Vagina (tissue), 2 donors: ENCODE results near the gene KRTAP10-3. TPM values are rescaled to one million over a fixed set of nuclear protein-coding genes. Genes with fewer than 3 reads are reported as not detected.
A peak's percentile ranks its signal among the peaks of the same experiment; 100 is the strongest.

Experiments
- DNase-seq, 2 donors: peaks; one replicate each; pipeline ENCODE4 v3.0.0-alpha.2; 2017; ENCODE audit errors: extremely low spot score in 2 of 2
- H3K27ac ChIP-seq: fragments of 200-600 bp; sonication (generic); one replicate; pipeline ENCODE4 v1.5.1; 2019
- H3K27me3 ChIP-seq: fragments of 200-600 bp; sonication (generic); one replicate; pipeline ENCODE4 v1.5.1; 2019
- H3K36me3 ChIP-seq, 2 donors: fragments of 200-600 bp; sonication (generic); one replicate each; pipeline ENCODE4 v1.5.1; 2017 to 2019
- H3K4me1 ChIP-seq: fragments of 200-600 bp; sonication (generic); one replicate; pipeline ENCODE4 v1.5.1; 2019
- H3K4me3 ChIP-seq, 2 donors: fragments of 200-600 bp; sonication (generic); 1 replicate in 1 of 2; 2 replicates in 1 of 2; pipeline ENCODE4 v1.5.1; 2016 to 2019
- H3K9me3 ChIP-seq: fragments of 200-600 bp; sonication (generic); one replicate; pipeline ENCODE4 v1.5.1; 2019
- CTCF ChIP-seq, 3 experiments: fragments of 450-650 bp in 2 of 3; fragments of 200-600 bp in 1 of 3; sonication (generic) in 1 of 3; IDR thresholded peaks; one replicate each; pipeline ENCODE4 v1.5.1; 2017 to 2019; ENCODE audit warnings: antibody characterized with exemption in 3 of 3, mild to moderate bottlenecking in 2 of 3, moderate library complexity in 2 of 3
- POLR2A ChIP-seq, 2 donors: fragments of 450-650 bp; IDR thresholded peaks; one replicate each; pipeline ENCODE4 v1.6.1; 2017; ENCODE audit warnings: antibody characterized with exemption in 2 of 2, mild to moderate bottlenecking in 2 of 2, moderate library complexity in 2 of 2
- POLR2AphosphoS5 ChIP-seq, 2 donors: sonication (generic); formaldehyde crosslinking; IDR thresholded peaks; one replicate each; pipeline ENCODE4 v1.9.0; 2017; ENCODE audit warnings: antibody characterized with exemption in 2 of 2, mild to moderate bottlenecking in 2 of 2, low read depth in 1 of 2; ENCODE audit not compliant: insufficient read depth in 1 of 2
- intact Hi-C: fragments of 100-400 bp; cut with DNase I; formaldehyde crosslinking; loops from one replicate; pipeline ENCODE4 v1.15.1; 2023
- total RNA-seq: library from RNA; depleted of rRNA; stranded (reverse); fragments of >200 nt; gene quantifications from one replicate; pipeline ENCODE4 v1.2.3, GENCODE V29; 2016

KRTAP10-3 gene
- total RNA-seq, 1 donor from 2014 or later, result not detected

- H3K36me3 ChIP-seq, result no peaks in the 10 kb centered on the region
- peak; percentile 65 to 82 for DNase-seq
- H3K4me1 ChIP-seq, result no peaks in the 10 kb centered on the region
- intact Hi-C loops, result no loop called here
- H3K4me3 ChIP-seq, result no peak overlapping the region
- TF ChIP-seq POLR2A (IDR thresholded peaks at IDR 0.05), result no peak
- TF ChIP-seq POLR2AphosphoS5 (IDR thresholded peaks at IDR 0.05; ENCODE audit: insufficient read depth in 1 of 2, low read depth in 1 of 2), result no peak
- no peak for TF ChIP-seq CTCF (IDR thresholded peaks at IDR 0.05)
- H3K27ac ChIP-seq, result no peak overlapping the region
- H3K27me3 ChIP-seq, result no peaks in the 10 kb centered on the region
- H3K9me3 ChIP-seq, result no peaks in the 10 kb centered on the region
Observed at GRCh38 chr21:44547656-44548331, 10.8 kb downstream of the KRTAP10-3 start.

GRCh38 chr21:44544566-44544965 is 14.0 kb downstream of the KRTAP10-3 start:
- intact Hi-C loops, result no loop called here
- Histone ChIP-seq H3K9me3 (no peaks in the 10 kb centered on the region), H3K4me1 (no peaks in the 10 kb centered on the region), H3K27ac (no peak overlapping the region), H3K27me3 (no peaks in the 10 kb centered on the region), H3K4me3 (no peak overlapping the region), H3K36me3 (no peaks in the 10 kb centered on the region)
- TF ChIP-seq CTCF (IDR thresholded peaks at IDR 0.05), result no peak
- TF ChIP-seq POLR2A (IDR thresholded peaks at IDR 0.05), result no peak
- TF ChIP-seq POLR2AphosphoS5 (IDR thresholded peaks at IDR 0.05; ENCODE audit: insufficient read depth in 1 of 2, low read depth in 1 of 2), result no peak
- DNase-seq, result peak in 1 of 2 donors; percentile 34

GRCh38 chr21:44542716-44543115 is 15.9 kb downstream of the KRTAP10-3 start:
- Histone ChIP-seq H3K27ac (no peak overlapping the region), H3K27me3 (no peaks in the 10 kb centered on the region), H3K4me3 (no peak overlapping the region), H3K9me3 (no peaks in the 10 kb centered on the region), H3K4me1 (no peaks in the 10 kb centered on the region), H3K36me3 (no peaks in the 10 kb centered on the region)
- TF ChIP-seq POLR2A (IDR thresholded peaks at IDR 0.05), result no peak
- TF ChIP-seq POLR2AphosphoS5 (IDR thresholded peaks at IDR 0.05; ENCODE audit: insufficient read depth in 1 of 2, low read depth in 1 of 2), result no peak
- no peak for TF ChIP-seq CTCF (IDR thresholded peaks at IDR 0.05)
- intact Hi-C loops, result no loop called here
- no peak for DNase-seq

- intact Hi-C loops, result no loop called here
- no peak for TF ChIP-seq CTCF (IDR thresholded peaks at IDR 0.05)
- no peak for TF ChIP-seq POLR2AphosphoS5 (IDR thresholded peaks at IDR 0.05; ENCODE audit: insufficient read depth in 1 of 2, low read depth in 1 of 2)
- no peak for TF ChIP-seq POLR2A (IDR thresholded peaks at IDR 0.05)
- Histone ChIP-seq H3K4me1 (no peaks in the 10 kb centered on the region), H3K36me3 (no peaks in the 10 kb centered on the region), H3K27ac (no peak overlapping the region), H3K4me3 (no peak overlapping the region), H3K27me3 (no peaks in the 10 kb centered on the region), H3K9me3 (no peaks in the 10 kb centered on the region)
- peak; percentile 60 to 67 for DNase-seq
Observed at GRCh38 chr21:44540741-44541288, 17.8 kb downstream of the KRTAP10-3 start.

GRCh38 chr21:44539991-44540666 is 18.5 kb downstream of the KRTAP10-3 start, which contains the start of gene KRTAP10-1:
Gene KRTAP10-1, minus strand, starts transcription at chr21:44540195. Its CDS starts 45 bp downstream, at chr21:44540150.
- intact Hi-C loops, result no loop called here
- Histone ChIP-seq H3K27ac (no peak within 1 kb of the TSS), H3K9me3 (no peaks in the 10 kb centered on the region), H3K4me3 (no peak within 1 kb of the TSS), H3K36me3 (no peaks in the 10 kb centered on the region), H3K4me1 (no peaks in the 10 kb centered on the region), H3K27me3 (no peaks in the 10 kb centered on the region)
- DNase-seq, result peak; percentile 52 to 69
- TF ChIP-seq CTCF (IDR thresholded peaks at IDR 0.05) (no peak), POLR2AphosphoS5 (IDR thresholded peaks at IDR 0.05; ENCODE audit: insufficient read depth in 1 of 2, low read depth in 1 of 2) (no peak), POLR2A (IDR thresholded peaks at IDR 0.05) (no peak)
